Astrocyte (in vitro differentiated cells and primary cell): Measurements from ENCODE around the gene CADM4. TPM values are rescaled to one million over a fixed set of nuclear protein-coding genes. Genes with fewer than 3 reads are reported as not detected.

Experiments
- DNase-seq: peaks from one replicate; pipeline ENCODE4 v3.0.0-alpha.2; 2010; ENCODE audit warnings: low read depth
- FAIRE-seq: peaks from 2 replicates; lab custom pipeline; 2011; peaks lifted over from hg19 to GRCh38; lab: Jason Lieb, UNC
- H2AFZ ChIP-seq: 2 replicates; pipeline ENCODE4 v1.6.0; 2012; ENCODE audit warnings: low read depth, low read length, inconsistent platforms
- H3K27ac ChIP-seq: 2 replicates; pipeline ENCODE4 v1.5.1; 2011; ENCODE audit warnings: low read depth, low read length, inconsistent platforms
- H3K27me3 ChIP-seq: 2 replicates; pipeline ENCODE4 v1.6.0; 2011; ENCODE audit warnings: low read length, inconsistent platforms; ENCODE audit not compliant: insufficient read depth
- H3K36me3 ChIP-seq: 2 replicates; pipeline ENCODE4 v1.5.1; 2011; ENCODE audit warnings: low read length, inconsistent platforms; ENCODE audit not compliant: insufficient read depth
- H3K4me1 ChIP-seq: 2 replicates; pipeline ENCODE4 v1.5.1; 2011; ENCODE audit warnings: low read length, inconsistent platforms; ENCODE audit not compliant: insufficient read depth
- H3K4me2 ChIP-seq: 2 replicates; pipeline ENCODE4 v1.6.0; 2012; ENCODE audit warnings: low read length, inconsistent platforms
- H3K4me3 ChIP-seq: 2 replicates; pipeline ENCODE4 v1.5.1; 2011; ENCODE audit warnings: low read depth, mild to moderate bottlenecking, low read length, inconsistent platforms; ENCODE audit not compliant: insufficient read depth
- H3K79me2 ChIP-seq: 2 replicates; pipeline ENCODE4 v1.6.0; 2012; ENCODE audit warnings: mild to moderate bottlenecking, low read length, inconsistent platforms; ENCODE audit not compliant: insufficient read depth
- H3K9ac ChIP-seq: 2 replicates; pipeline ENCODE4 v1.6.0; 2012; ENCODE audit warnings: mild to moderate bottlenecking, low read length, inconsistent platforms
- H3K9me3 ChIP-seq: 2 replicates; pipeline ENCODE4 v1.5.1; 2012; ENCODE audit warnings: low read depth, mild to moderate bottlenecking, low read length, inconsistent platforms; ENCODE audit not compliant: insufficient read depth
- H4K20me1 ChIP-seq: 2 replicates; pipeline ENCODE4 v1.6.0; 2012; ENCODE audit warnings: low read length, inconsistent platforms; ENCODE audit not compliant: insufficient read depth
- H3K27ac Mint-ChIP-seq: one replicate; pipeline ENCODE4 v1.8.0; 2021; ENCODE audit warnings: mild to moderate bottlenecking, mixed read lengths; ENCODE audit not compliant: unreplicated experiment
- H3K27me3 Mint-ChIP-seq: one replicate; pipeline ENCODE4 v1.8.0; 2021; ENCODE audit warnings: low read depth, mixed read lengths; ENCODE audit not compliant: unreplicated experiment
- H3K36me3 Mint-ChIP-seq: one replicate; pipeline ENCODE4 v1.8.0; 2021; ENCODE audit warnings: low read depth, mixed read lengths; ENCODE audit not compliant: unreplicated experiment
- H3K4me1 Mint-ChIP-seq: one replicate; pipeline ENCODE4 v1.8.0; 2021; ENCODE audit warnings: low read depth, mixed read lengths; ENCODE audit not compliant: unreplicated experiment
- H3K4me3 Mint-ChIP-seq: one replicate; pipeline ENCODE4 v1.8.0; 2021; ENCODE audit warnings: mild to moderate bottlenecking, moderate library complexity, mixed read lengths; ENCODE audit not compliant: unreplicated experiment
- H3K9me3 Mint-ChIP-seq: one replicate; pipeline ENCODE4 v1.8.0; 2021; ENCODE audit warnings: mild to moderate bottlenecking, mixed read lengths; ENCODE audit not compliant: unreplicated experiment
- CTCF ChIP-seq: IDR thresholded peaks from 2 replicates; pipeline ENCODE4 v1.5.1; 2011; ENCODE audit warnings: low read depth, mild to moderate bottlenecking, inconsistent platforms, low read length, moderate library complexity; ENCODE audit not compliant: insufficient read depth
- EZH2 ChIP-seq: IDR thresholded peaks from 2 replicates; pipeline ENCODE4 v1.6.1; 2012; ENCODE audit warnings: mild to moderate bottlenecking, low read length, inconsistent platforms; ENCODE audit not compliant: insufficient read depth
- total RNA-seq: library from RNA; stranded (reverse); gene quantifications from 2 replicates; pipeline ENCODE4 v1.2.1, GENCODE V29; 2021

Gene CADM4
- total RNA-seq, 1 donor from 2014 or later: 52.1 TPM

- Mint-ChIP-seq H3K4me1 (no peaks in the 10 kb centered on the region), H3K27me3 (no peaks in the 10 kb centered on the region), H3K9me3 (no peaks in the 10 kb centered on the region), H3K27ac (no peak overlapping the region), H3K4me3 (no peak overlapping the region), H3K36me3 (peaks cover 36% of the 10 kb centered on the region)
- Histone ChIP-seq H2AFZ (no peak overlapping the region), H3K9ac (no peak overlapping the region), H3K4me1 (no peaks in the 10 kb centered on the region), H3K27me3 (no peaks in the 10 kb centered on the region), H4K20me1 (peaks cover 83% of the 10 kb centered on the region), H3K36me3 (peaks cover 64% of the 10 kb centered on the region), H3K4me3 (no peak overlapping the region), H3K79me2 (peaks cover 58% of the 10 kb centered on the region), H3K27ac (no peak overlapping the region), H3K9me3 (no peaks in the 10 kb centered on the region), H3K4me2 (no peak overlapping the region)
- TF ChIP-seq CTCF (no peak), EZH2 (no peak)
- FAIRE-seq: no peak
- DNase-seq: no peak
Observed at GRCh38 chr19:43658494-43658893, 18.8 kb upstream of the CADM4 start.

DNA sequence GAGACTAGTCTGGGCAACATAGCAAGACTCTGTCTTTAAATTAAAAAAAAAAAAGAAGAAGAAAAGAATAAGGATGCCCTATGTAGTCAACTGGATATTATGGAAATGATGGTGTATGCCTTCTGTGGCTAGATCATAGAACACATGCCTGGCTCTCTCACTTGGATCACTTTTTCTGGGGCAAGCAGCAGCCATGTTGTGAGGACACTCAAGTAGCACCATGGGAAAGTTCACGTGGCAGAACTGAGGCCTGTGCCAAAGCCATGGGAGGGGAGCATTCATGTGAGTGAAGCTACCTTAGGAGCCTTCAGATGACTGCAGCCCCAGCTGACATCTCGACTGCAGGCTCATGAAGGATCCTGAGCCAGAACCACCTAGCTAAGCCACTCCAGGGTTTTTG lies 18.4 kb upstream of the CADM4 start:
- Mint-ChIP-seq H3K27ac (no peak overlapping the region), H3K4me1 (no peaks in the 10 kb centered on the region), H3K27me3 (no peaks in the 10 kb centered on the region), H3K9me3 (no peaks in the 10 kb centered on the region), H3K4me3 (no peak overlapping the region), H3K36me3 (peaks cover 36% of the 10 kb centered on the region)
- H3K27me3 ChIP-seq: no peaks in the 10 kb centered on the region
- DNase-seq (no peak), FAIRE-seq (no peak)
- H4K20me1 ChIP-seq: peaks cover 83% of the 10 kb centered on the region
- H3K79me2 ChIP-seq: peaks cover 55% of the 10 kb centered on the region
- TF ChIP-seq CTCF (no peak), EZH2 (no peak)
- no peak overlapping the region for H2AFZ ChIP-seq
- no peak overlapping the region for H3K27ac ChIP-seq
- H3K9ac ChIP-seq: no peak overlapping the region
- no peaks in the 10 kb centered on the region for H3K4me1 ChIP-seq
- peaks cover 64% of the 10 kb centered on the region for H3K36me3 ChIP-seq
- H3K9me3 ChIP-seq: no peaks in the 10 kb centered on the region
- no peak overlapping the region for H3K4me3 ChIP-seq
- H3K4me2 ChIP-seq: no peak overlapping the region

DNA sequence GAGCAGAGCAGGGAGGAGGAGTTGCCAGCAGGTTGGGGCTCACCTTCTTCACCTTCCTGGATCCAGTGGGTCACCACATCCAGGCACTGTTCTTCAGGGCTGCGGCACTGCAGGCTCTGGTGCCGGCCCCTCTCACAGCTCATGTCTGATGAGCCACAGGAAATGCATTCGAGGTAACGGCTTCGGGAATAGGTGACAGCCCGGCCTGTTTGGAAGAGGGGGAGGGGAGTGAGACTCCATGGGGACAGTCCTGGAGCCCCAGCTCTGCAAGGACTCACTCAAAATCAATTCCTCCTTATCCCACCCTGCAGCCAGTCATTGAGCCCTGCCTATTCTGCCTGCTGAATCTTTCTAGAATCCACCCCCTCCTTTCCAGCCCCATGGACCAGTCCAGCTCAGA lies 16.8 kb upstream of the CADM4 start:
- H2AFZ ChIP-seq: no peak overlapping the region
- H3K79me2 ChIP-seq: peaks cover 45% of the 10 kb centered on the region
- no peaks in the 10 kb centered on the region for H3K27me3 Mint-ChIP-seq
- no peak overlapping the region for H3K4me2 ChIP-seq
- FAIRE-seq: no peak
- H3K4me3 Mint-ChIP-seq: no peak overlapping the region
- H3K9me3 Mint-ChIP-seq: no peaks in the 10 kb centered on the region
- TF ChIP-seq CTCF (no peak), EZH2 (no peak)
- DNase-seq: no peak
- no peaks in the 10 kb centered on the region for H3K4me1 Mint-ChIP-seq
- H3K36me3 Mint-ChIP-seq: peaks cover 34% of the 10 kb centered on the region
- H4K20me1 ChIP-seq: peaks cover 85% of the 10 kb centered on the region
- no peaks in the 10 kb centered on the region for H3K27me3 ChIP-seq
- H3K27ac Mint-ChIP-seq: no peak overlapping the region
- H3K9ac ChIP-seq: no peak overlapping the region
- H3K4me1 ChIP-seq: no peaks in the 10 kb centered on the region
- H3K9me3 ChIP-seq: no peaks in the 10 kb centered on the region
- no peak overlapping the region for H3K4me3 ChIP-seq
- H3K27ac ChIP-seq: no peak overlapping the region
- peaks cover 66% of the 10 kb centered on the region for H3K36me3 ChIP-seq
